Heart left ventricle (tissue), 13 donors: Measurements from ENCODE around the gene SNCA.

Experiments used
- CTCF ChIP-seq, 12 donors: fragments of 200-600 bp; sonication (generic) in 4 of 12; IDR thresholded peaks; one replicate each; pipeline versions ENCODE4 v1.5.0 to v1.8.0; 2018 to 2022; ENCODE audit warnings: antibody characterized with exemption in 12 of 12, mild to moderate bottlenecking in 5 of 12
- POLR2A ChIP-seq, 2 donors: fragments of 450-650 bp; IDR thresholded peaks; one replicate each; pipeline ENCODE4 v1.6.1; 2017; ENCODE audit warnings: antibody characterized with exemption in 2 of 2, mild to moderate bottlenecking in 2 of 2, moderate library complexity in 2 of 2
- donor health status: ischemic (EF 13 %, LVEDD 7.1; RV severe dilation, severe dysfunction).
- donor health status: DM: no; HTN: yes; CAD: no.
- donor health status: DM: no; HTN: no; CAD: no.
- donor health status: ischemic (EF 25% LVEDD 6.9; RV normal size, moderate dysfunction).
- donor health status: ischemic (EF 25% LVEDD 5.7; RV mildly dilated, moderate dysfunction).
- donor health status: ischemic (EF 35%, LVEDD 5.7; RV mildly dilated, moderate dysfunction).
- donor health status: nonischemic (EF 11% LVEDD 7.7; RV severe dilation, severe dysfunction).
- donor health status: DM: yes; HTN: yes; CAD: no.
- donor health status: PGD.
- donor health status: ischemic (EF 29% LVEDD 5.4; RV normal size, mild dysfunction).
- donor health status: nonischemic (EF 23%, LVEDD 6.1; RV moderate dilation, normal function).

- TF ChIP-seq CTCF (IDR thresholded peaks at IDR 0.05), result no peak
- no peak for TF ChIP-seq POLR2A (IDR thresholded peaks at IDR 0.05)
These were observed 67.1 kb downstream of the SNCA start for GRCh38 chr4:89769856-89770255.
